ENCODE data around the gene PIP4P1. TPM values are rescaled to one million over a fixed set of nuclear protein-coding genes. Genes with fewer than 3 reads are reported as not detected.
"Not testable (repeated sequence)": the region's sequence is repeated elsewhere in the genome, so short reads cannot be mapped to it uniquely, and the experiment has no call there.

PIP4P1 gene
- total RNA-seq: 10 to 100 TPM; 20.8 to 58.7 (median 34.2) TPM

DNA sequence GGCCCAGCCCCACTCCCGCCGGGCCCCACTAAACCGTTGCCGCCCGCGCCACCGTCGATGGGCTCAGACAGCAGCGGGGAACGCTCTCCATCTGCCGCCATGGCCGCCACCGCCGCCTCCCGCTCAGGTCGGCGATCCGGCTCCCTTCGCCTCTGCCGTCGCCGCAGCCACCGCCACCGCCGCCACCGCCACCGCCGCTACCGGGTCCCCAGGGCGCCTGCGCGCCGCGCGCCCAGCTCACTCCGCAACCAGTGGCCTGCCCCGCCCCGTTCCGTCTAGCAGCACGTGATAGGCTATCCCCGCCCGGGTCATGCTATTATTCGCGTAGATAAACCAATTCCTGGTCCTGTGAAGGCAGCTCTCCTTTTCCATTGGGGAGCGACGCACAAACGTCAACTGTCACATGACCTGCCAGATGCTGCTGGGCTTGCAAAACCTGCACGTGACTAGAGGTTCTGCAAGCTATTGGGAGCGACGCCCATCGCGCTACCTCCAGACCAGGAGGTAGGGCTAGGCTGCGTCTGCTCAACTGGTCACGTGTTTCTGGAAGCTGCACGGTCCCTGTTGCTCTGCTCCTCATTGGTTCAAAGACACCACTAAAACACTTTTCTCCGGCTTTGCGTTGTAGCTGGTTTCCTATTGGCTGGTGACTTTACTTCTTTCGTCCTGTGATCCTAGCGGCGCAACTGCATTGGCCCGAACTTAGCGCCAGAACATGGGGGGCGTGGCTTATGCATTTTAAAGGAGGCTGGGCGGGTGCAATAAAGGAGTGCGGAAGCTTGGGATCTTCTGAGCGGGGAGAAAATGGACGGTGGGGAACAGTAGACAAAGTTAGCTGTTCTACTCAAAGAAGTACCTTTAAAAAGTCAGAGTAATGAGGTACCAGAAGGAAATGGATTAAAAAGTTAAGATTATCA, at the start of gene PIP4P1:
Gene PIP4P1 (minus strand): TSS at position 210 of the 917 bp plus-strand sequence. CDS start 109 bp downstream, at position 101.
- DNase-seq: peak; percentile 99 to 100
- H3K36me3 ChIP-seq: peaks cover 8 to 36% (median 30%) of the 10 kb centered on the region in 4 donors
- H3K27ac ChIP-seq: peak within 1 kb of the TSS; percentile 86 to 99 (median 96)
- H3K27me3 ChIP-seq: no peaks in the 10 kb centered on the region
- H3K4me1 ChIP-seq: peaks cover 13 to 41% (median 26%) of the 10 kb centered on the region in 4 donors
- peak within 1 kb of the TSS; percentile 80 to 98 (median 92) for H3K4me3 ChIP-seq
- 1% methylated on average over 29 to 46 of the region's 67 CpGs for WGBS, 2 donors
- peak; percentile 98 to 99 for ATAC-seq (ENCODE audit: low FRiP score in 2 of 2)
- no peaks in the 10 kb centered on the region for H3K9me3 ChIP-seq
- peak; percentile 83 to 87 for TF ChIP-seq POLR2AphosphoS5 (IDR thresholded peaks at IDR 0.05)
- peak in 3 of 4 donors; percentile 91 to 96 (median 92) for TF ChIP-seq POLR2A (IDR thresholded peaks at IDR 0.05)
- TF ChIP-seq EP300 (IDR thresholded peaks at IDR 0.05): peak in 1 of 4 donors; percentile 59
- TF ChIP-seq, protein P1, sequence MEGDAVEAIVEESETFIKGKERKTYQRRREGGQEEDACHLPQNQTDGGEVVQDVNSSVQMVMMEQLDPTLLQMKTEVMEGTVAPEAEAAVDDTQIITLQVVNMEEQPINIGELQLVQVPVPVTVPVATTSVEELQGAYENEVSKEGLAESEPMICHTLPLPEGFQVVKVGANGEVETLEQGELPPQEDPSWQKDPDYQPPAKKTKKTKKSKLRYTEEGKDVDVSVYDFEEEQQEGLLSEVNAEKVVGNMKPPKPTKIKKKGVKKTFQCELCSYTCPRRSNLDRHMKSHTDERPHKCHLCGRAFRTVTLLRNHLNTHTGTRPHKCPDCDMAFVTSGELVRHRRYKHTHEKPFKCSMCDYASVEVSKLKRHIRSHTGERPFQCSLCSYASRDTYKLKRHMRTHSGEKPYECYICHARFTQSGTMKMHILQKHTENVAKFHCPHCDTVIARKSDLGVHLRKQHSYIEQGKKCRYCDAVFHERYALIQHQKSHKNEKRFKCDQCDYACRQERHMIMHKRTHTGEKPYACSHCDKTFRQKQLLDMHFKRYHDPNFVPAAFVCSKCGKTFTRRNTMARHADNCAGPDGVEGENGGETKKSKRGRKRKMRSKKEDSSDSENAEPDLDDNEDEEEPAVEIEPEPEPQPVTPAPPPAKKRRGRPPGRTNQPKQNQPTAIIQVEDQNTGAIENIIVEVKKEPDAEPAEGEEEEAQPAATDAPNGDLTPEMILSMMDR (IDR thresholded peaks at IDR 0.05): peak in 4 of 6 experiments; percentile 11 to 22 (median 16)

- Histone ChIP-seq H3K4me3 (no peak overlapping the region), H3K4me1 (peaks cover 0 to 5% (median 0%) of the 10 kb centered on the region in 4 donors), H3K27ac (no peak overlapping the region), H3K36me3 (no peaks in the 10 kb centered on the region), H3K27me3 (no peaks in the 10 kb centered on the region), H3K9me3 (no peaks in the 10 kb centered on the region)
- WGBS, 2 donors: 91 to 96% methylated on average over 8 of the region's 8 CpGs
- DNase-seq: no peak
- no peak for ATAC-seq (ENCODE audit: low FRiP score in 2 of 2)
- no peak for TF ChIP-seq EP300 (IDR thresholded peaks at IDR 0.05)
- TF ChIP-seq, protein P1 (IDR thresholded peaks at IDR 0.05): no peak
- no peak for TF ChIP-seq POLR2AphosphoS5 (IDR thresholded peaks at IDR 0.05)
- TF ChIP-seq POLR2A (IDR thresholded peaks at IDR 0.05): no peak
Observed at GRCh38 chr14:20508367-20508766, 47.1 kb upstream of the PIP4P1 start.

GRCh38 chr14:20507537-20507936, 46.3 kb upstream of the PIP4P1 start:
- not testable (repeated sequence) for H3K4me1 ChIP-seq; DNase-seq; H3K4me3 ChIP-seq; H3K27me3 ChIP-seq; H3K36me3 ChIP-seq; ATAC-seq (ENCODE audit: low FRiP score in 2 of 2); H3K9me3 ChIP-seq; H3K27ac ChIP-seq
- WGBS, 2 donors: 93 to 96% methylated on average over 3 of the region's 3 CpGs

DNA sequence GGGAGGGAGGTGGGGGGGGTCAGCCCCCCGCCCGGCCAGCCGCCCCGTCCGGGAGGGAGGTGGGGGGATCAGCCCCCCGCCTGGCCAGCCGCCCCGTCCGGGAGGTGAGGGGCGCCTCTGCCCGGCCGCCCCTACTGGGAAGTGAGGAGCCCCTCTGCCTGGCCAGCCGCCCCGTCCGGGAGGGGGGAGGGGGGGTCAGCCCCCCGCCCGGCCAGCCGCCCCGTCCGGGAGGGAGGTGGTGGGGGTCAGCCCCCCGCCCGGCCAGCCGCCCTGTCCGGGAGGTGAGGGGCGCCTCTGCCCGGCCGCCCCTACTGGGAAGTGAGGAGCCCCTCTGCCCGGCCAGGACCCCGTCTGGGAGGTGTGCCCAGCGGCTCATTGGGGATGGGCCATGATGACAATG, 45.5 kb upstream of the PIP4P1 start:
- peak in 1 of 2 donors; percentile 62 for DNase-seq
- H3K27ac ChIP-seq; ATAC-seq (ENCODE audit: low FRiP score in 2 of 2); H3K27me3 ChIP-seq; H3K4me1 ChIP-seq; H3K9me3 ChIP-seq; H3K4me3 ChIP-seq; H3K36me3 ChIP-seq: not testable (repeated sequence)
- no CpG with 5 or more reads among the region's 30 CpGs for WGBS, 2 donors

DNA sequence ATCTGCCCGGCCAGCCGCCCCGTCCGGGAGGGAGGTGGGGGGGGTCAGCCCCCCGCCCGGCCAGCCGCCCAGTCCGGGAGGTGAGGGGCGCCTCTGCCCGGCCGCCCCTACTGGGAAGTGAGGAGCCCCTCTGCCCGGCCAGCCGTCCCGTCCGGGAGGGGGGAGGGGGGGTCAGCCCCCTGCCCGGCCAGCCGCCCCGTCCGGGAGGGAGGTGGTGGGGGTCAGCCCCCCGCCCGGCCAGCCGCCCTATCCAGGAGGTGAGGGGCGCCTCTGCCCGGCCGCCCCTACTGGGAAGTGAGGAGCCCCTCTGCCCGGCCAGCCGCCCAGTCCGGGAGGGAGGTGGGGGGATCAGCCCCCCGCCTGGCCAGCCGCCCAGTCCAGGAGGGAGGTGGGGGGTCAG, 45.0 kb upstream of the PIP4P1 start:
- not testable (repeated sequence) for H3K36me3 ChIP-seq; H3K27me3 ChIP-seq; H3K27ac ChIP-seq; H3K4me3 ChIP-seq; ATAC-seq (ENCODE audit: low FRiP score in 2 of 2); H3K9me3 ChIP-seq; H3K4me1 ChIP-seq
- no CpG with 5 or more reads among the region's 30 CpGs for WGBS, 2 donors
- peak in 1 of 2 donors; percentile 40 for DNase-seq

DNA sequence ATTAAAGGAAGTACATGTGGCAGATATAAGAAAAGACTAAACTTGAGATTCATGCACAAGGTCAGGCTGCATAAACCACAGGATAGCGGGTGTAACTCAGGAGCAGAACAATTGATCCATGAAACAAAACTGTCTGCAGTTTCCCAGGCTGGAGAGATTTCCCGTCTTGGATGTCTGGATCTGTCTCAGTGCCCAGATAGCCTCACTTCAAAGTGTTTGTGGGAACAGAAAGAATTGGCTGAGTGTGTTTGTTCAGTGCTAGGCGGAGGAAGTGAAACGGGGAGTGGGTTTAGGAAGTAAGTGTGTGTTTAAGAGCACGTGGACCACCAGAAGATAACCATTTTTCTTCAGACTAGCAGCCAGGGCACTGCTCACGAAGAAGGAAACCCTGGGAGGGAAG, 42.7 kb upstream of the PIP4P1 start:
- no peak for TF ChIP-seq EP300 (IDR thresholded peaks at IDR 0.05)
- TF ChIP-seq POLR2AphosphoS5 (IDR thresholded peaks at IDR 0.05): no peak
- TF ChIP-seq, protein P1 (IDR thresholded peaks at IDR 0.05): no peak
- no peak for TF ChIP-seq POLR2A (IDR thresholded peaks at IDR 0.05)
- Histone ChIP-seq H3K36me3 (no peaks in the 10 kb centered on the region), H3K4me1 (peaks cover 0 to 5% (median 0%) of the 10 kb centered on the region in 4 donors), H3K27me3 (no peaks in the 10 kb centered on the region), H3K4me3 (no peak overlapping the region), H3K9me3 (no peaks in the 10 kb centered on the region), H3K27ac (no peak overlapping the region)
- no peak for DNase-seq
- no peak for ATAC-seq (ENCODE audit: low FRiP score in 2 of 2)
- WGBS, 2 donors: 23 to 39% methylated on average over 6 of the region's 6 CpGs

Data from upper lobe of left lung (tissue), 6 donors.